Measurements from ENCODE around the gene KCNAB3. TPM values are rescaled to one million over a fixed set of nuclear protein-coding genes. Genes with fewer than 3 reads are reported as not detected.

Gene KCNAB3
- total and polyA plus RNA-seq, 4 donors, result 0.23 to 0.67 (median 0.42) TPM

GRCh38 chr17:7893187-7893880 is 36.3 kb downstream of the KCNAB3 start:
- Histone ChIP-seq H3K9me3 (ENCODE audit: control insufficient read depth in 4 of 4, low read length in 3 of 4) (no peaks in the 10 kb centered on the region), H3K4me1 (ENCODE audit: control insufficient read depth in 4 of 4, insufficient read depth in 4 of 4, low read length in 3 of 4) (peaks cover 6 to 22% (median 18%) of the 10 kb centered on the region in 4 donors), H3K9ac (ENCODE audit: low read depth in 1 of 2, low read length in 2 of 2) (no peak overlapping the region), H3K4me3 (ENCODE audit: low read depth in 1 of 3, low read length in 3 of 3) (no peak overlapping the region), H3K27ac (ENCODE audit: low read depth in 1 of 2, low read length in 2 of 2) (no peak overlapping the region), H3K27me3 (ENCODE audit: control insufficient read depth in 4 of 4, insufficient read depth in 4 of 4, low read length in 3 of 4) (no peaks in the 10 kb centered on the region), H3K36me3 (ENCODE audit: control insufficient read depth in 4 of 4, insufficient read depth in 3 of 4, low read depth in 1 of 4, low read length in 3 of 4) (peaks cover 0 to 13% (median 0%) of the 10 kb centered on the region in 4 donors)
- 94% methylated on average over 15 of the region's 15 CpGs for WGBS
- TF ChIP-seq, protein P1, sequence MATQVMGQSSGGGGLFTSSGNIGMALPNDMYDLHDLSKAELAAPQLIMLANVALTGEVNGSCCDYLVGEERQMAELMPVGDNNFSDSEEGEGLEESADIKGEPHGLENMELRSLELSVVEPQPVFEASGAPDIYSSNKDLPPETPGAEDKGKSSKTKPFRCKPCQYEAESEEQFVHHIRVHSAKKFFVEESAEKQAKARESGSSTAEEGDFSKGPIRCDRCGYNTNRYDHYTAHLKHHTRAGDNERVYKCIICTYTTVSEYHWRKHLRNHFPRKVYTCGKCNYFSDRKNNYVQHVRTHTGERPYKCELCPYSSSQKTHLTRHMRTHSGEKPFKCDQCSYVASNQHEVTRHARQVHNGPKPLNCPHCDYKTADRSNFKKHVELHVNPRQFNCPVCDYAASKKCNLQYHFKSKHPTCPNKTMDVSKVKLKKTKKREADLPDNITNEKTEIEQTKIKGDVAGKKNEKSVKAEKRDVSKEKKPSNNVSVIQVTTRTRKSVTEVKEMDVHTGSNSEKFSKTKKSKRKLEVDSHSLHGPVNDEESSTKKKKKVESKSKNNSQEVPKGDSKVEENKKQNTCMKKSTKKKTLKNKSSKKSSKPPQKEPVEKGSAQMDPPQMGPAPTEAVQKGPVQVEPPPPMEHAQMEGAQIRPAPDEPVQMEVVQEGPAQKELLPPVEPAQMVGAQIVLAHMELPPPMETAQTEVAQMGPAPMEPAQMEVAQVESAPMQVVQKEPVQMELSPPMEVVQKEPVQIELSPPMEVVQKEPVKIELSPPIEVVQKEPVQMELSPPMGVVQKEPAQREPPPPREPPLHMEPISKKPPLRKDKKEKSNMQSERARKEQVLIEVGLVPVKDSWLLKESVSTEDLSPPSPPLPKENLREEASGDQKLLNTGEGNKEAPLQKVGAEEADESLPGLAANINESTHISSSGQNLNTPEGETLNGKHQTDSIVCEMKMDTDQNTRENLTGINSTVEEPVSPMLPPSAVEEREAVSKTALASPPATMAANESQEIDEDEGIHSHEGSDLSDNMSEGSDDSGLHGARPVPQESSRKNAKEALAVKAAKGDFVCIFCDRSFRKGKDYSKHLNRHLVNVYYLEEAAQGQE (IDR thresholded peaks at IDR 0.05), result no peak
- no peak for TF ChIP-seq ATF3 (IDR thresholded peaks at IDR 0.05)
- no peak for TF ChIP-seq HNF4A (conservative IDR thresholded peaks at IDR 0.05)
- TF ChIP-seq NR2F2 (IDR thresholded peaks at IDR 0.05), result no peak
- TF ChIP-seq, protein P2, sequence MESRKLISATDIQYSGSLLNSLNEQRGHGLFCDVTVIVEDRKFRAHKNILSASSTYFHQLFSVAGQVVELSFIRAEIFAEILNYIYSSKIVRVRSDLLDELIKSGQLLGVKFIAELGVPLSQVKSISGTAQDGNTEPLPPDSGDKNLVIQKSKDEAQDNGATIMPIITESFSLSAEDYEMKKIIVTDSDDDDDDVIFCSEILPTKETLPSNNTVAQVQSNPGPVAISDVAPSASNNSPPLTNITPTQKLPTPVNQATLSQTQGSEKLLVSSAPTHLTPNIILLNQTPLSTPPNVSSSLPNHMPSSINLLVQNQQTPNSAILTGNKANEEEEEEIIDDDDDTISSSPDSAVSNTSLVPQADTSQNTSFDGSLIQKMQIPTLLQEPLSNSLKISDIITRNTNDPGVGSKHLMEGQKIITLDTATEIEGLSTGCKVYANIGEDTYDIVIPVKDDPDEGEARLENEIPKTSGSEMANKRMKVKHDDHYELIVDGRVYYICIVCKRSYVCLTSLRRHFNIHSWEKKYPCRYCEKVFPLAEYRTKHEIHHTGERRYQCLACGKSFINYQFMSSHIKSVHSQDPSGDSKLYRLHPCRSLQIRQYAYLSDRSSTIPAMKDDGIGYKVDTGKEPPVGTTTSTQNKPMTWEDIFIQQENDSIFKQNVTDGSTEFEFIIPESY (IDR thresholded peaks at IDR 0.05), result no peak
- TF ChIP-seq GABPA (IDR thresholded peaks at IDR 0.05 in 1 of 2, conservative IDR thresholded peaks at IDR 0.05 in 1 of 2), result no peak
- TF ChIP-seq HNF4G (IDR thresholded peaks at IDR 0.05), result no peak
- TF ChIP-seq YY1 (IDR thresholded peaks at IDR 0.05), result no peak
- TF ChIP-seq, protein P3, sequence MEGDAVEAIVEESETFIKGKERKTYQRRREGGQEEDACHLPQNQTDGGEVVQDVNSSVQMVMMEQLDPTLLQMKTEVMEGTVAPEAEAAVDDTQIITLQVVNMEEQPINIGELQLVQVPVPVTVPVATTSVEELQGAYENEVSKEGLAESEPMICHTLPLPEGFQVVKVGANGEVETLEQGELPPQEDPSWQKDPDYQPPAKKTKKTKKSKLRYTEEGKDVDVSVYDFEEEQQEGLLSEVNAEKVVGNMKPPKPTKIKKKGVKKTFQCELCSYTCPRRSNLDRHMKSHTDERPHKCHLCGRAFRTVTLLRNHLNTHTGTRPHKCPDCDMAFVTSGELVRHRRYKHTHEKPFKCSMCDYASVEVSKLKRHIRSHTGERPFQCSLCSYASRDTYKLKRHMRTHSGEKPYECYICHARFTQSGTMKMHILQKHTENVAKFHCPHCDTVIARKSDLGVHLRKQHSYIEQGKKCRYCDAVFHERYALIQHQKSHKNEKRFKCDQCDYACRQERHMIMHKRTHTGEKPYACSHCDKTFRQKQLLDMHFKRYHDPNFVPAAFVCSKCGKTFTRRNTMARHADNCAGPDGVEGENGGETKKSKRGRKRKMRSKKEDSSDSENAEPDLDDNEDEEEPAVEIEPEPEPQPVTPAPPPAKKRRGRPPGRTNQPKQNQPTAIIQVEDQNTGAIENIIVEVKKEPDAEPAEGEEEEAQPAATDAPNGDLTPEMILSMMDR (IDR thresholded peaks at IDR 0.05; ENCODE audit: low read depth, low read length, missing input control), result no peak
- no peak for TF ChIP-seq SP1 (IDR thresholded peaks at IDR 0.05)
- TF ChIP-seq MAX (IDR thresholded peaks at IDR 0.05), result no peak
- TF ChIP-seq RAD21 (IDR thresholded peaks at IDR 0.05), result no peak
- no peak for TF ChIP-seq FOXA2 (IDR thresholded peaks at IDR 0.05)
- TF ChIP-seq TAF1 (conservative IDR thresholded peaks at IDR 0.05), result no peak
- no peak for TF ChIP-seq RXRA (IDR thresholded peaks at IDR 0.05)
- no peak for TF ChIP-seq JUND (IDR thresholded peaks at IDR 0.05)
- no peak for TF ChIP-seq FOXA1 (IDR thresholded peaks at IDR 0.05)
- no peak for TF ChIP-seq EGR1 (IDR thresholded peaks at IDR 0.05; ENCODE audit: low read depth in 2 of 2)
- DNase-seq (ENCODE audit: low spot score), result no peak

Measured in liver (tissue), 9 donors.